Measurements from ENCODE around the gene PRDM16.

DNA sequence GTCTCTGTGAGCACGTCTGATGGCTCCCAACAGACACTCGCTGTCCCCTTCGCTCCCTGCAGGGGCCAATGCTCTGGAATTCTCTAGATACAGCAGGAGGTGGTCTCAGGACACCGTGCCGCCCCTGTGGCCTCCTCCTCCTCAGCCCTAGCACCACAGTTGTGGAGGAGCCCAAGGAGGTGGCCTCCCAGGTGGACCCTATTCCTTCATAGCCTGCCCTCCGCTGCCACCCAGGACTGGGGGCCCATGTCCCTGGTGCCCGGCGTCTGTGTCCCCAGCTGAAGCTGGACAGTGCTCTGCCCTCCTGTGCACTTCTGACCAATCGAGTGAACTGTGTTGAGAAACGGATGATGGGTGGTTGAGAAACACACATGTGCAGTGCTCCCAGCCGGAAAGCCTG lies 235.7 kb downstream of the PRDM16 start:
- TF ChIP-seq EP300 (IDR thresholded peaks at IDR 0.05): no peak
- no peak for TF ChIP-seq CTCF (IDR thresholded peaks at IDR 0.05)
